ENCODE measurements around the gene THAP5.
"Not testable (repeated sequence)": the region's sequence is repeated elsewhere in the genome, so short reads cannot be mapped to it uniquely, and the experiment has no call there.

Gene THAP5

DNA sequence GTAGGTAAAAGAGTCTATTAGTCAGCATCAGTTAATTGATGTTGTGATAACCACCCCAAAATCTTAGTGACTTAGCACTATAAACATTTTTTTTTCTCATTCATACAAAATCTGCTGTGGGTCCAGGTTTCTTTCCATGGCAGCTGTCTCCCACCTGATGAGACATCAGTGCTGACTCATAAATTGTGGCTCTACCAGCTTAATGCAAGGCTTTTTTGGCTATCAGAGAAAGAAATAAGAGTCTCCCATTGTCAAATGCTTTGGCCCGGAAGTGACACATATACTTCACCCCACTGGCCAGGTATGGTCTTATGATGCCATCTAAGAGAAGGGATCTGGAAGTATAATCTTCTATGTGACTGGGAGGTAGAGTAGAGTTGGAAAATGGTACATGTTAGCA, 14.7 kb upstream of the THAP5 start:
- DNase-seq (ENCODE audit: low spot score): no peak

DNA sequence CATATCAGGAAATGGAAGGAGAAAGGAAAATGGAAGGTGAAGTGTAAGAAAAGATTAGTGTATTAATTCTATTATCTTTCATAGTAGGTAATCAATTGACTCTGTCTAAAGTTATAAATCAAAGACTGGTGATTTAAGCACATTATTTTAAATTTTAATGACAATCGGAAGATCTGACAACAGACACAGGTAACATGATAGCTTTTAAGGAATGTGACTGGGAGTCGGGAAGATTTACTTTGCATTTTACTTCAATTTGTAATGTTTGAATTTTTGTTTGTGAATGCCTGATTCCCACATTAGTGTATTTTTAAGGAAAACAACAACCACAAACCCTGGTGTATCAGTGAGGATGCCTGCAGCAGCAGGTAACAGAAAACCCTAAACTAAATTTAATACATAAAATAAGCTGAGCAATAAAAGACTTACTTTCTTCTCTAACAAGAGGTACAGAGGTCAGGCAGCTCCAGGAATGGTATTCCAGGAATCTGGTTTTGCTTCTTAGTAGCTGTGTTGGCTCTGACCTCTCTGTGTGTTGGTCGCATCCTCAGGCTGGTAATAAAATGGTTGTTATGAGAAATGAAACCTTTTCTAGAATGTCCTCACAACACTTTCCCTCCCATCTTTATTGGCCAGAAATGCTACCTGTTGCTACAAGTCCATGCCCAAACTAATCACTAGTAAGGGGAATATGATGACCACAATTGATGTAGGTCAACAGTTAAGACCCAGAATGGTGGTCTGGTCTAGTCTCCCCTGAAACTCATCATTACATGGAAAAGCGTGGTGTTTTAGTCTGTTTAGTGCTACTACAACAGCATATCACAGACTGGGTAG, 12.4 kb upstream of the THAP5 start:
- no peak for DNase-seq (ENCODE audit: low spot score)

DNA sequence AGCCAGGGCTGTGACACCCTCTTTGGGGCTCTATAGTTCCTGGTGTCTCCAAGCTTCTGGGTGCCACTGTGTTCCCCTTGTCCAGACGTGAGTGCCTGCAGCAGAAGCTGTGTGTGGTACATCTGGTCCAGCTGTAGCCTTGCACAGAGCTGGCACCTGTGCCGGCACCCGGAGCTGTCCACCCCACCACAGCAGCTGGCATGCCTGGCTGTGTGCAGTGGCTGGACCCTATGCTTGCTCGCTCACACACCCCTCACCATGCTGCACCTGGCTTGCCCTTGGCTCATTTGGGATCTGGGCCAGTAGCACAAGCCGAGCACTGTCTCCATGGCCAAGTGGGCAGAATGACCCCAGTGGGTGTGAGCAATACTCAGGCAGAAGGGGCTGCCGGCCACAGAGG, 10.8 kb upstream of the THAP5 start:
- no peak for DNase-seq (ENCODE audit: low spot score)

- DNase-seq (ENCODE audit: low spot score): no peak
Observed at GRCh38 chr7:108578937-108579336, 9.4 kb upstream of the THAP5 start.

- DNase-seq (ENCODE audit: low spot score): no peak
Observed at GRCh38 chr7:108576116-108576515, 6.6 kb upstream of the THAP5 start.

GRCh38 chr7:108575156-108575555, 5.7 kb upstream of the THAP5 start:
- DNase-seq (ENCODE audit: low spot score): no peak

DNA sequence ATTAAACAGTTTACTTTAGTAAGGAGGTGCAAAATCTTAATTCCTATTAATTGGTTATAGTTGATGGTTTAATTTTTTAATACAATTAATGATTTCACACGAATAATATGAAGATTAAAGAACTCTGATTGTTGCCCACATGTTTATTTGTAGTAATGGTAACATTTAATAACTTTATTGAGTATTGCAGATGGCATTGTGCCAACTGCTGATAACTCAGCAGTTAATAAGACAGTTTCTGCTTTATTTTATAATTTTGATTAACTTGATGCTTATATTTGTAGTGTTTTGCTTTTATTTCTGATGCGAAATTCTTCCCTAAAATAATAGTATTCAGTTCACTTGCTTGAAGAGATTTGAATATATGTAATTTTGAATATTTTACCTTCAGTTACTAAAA, 3.0 kb upstream of the THAP5 start:
- no peak for DNase-seq (ENCODE audit: low spot score)

DNA sequence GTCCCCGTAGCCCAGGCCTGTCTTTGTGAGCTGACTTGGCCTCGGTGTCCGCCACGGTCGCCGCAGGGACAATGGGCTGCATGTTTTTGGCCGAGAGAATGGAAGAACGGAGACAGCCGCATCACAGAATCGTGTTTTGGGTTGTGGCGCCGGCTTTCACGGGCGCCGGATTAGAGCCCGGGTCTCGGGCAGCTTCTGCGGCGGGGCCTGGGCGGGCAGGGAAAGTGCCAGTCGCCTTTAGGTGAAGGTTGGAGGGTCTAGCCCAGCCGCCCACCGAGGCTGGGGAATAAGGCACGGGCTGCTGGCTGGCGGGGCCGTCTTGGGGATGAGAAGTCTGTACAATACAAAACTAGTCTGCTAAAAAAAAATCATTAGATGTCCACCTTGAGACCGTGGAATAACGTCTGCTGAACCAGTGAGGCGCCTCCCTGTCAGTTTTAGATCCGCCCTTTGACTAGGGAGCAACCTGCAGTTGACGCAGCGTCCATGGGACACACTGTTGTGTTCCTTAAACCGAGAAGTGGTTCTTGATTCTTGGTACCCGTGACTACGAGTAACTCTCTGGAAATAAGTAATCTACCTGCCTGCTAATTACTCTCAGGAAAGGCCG, 745 bp upstream of the THAP5 start:
- DNase-seq (ENCODE audit: low spot score): peak; percentile 46

DNA sequence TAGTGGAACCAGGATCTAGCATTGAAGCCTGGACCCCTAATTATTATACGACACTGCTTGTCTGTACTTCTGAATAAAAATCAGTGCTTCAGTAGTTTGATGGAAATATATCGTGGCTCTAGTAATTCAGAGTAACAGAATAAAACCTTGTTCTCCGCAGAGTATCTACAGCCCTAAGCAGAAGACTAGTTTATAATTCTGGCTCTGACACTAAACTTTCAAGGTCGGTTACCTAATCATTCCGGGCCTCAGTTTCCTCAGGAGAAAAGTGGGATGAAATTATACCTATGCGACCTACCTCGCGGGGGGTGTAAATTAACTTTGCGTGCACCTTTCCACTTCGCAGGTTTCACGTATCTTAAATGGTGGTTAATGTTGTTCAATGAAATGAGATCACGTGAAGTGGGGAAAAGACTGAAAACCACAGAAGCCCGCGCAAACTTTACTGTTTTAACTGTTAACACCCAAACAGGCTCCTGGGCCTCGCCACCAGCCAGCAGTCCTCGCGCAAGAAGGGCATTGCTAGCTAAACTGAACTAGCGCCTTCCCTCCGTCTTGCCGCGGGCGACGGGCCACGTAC, 615 bp downstream of the THAP5 start:
- peak; percentile 3 for DNase-seq (ENCODE audit: low spot score)

GRCh38 chr7:108565987-108566386, 3.5 kb downstream of the THAP5 start:
- DNase-seq (ENCODE audit: low spot score): no peak

DNA sequence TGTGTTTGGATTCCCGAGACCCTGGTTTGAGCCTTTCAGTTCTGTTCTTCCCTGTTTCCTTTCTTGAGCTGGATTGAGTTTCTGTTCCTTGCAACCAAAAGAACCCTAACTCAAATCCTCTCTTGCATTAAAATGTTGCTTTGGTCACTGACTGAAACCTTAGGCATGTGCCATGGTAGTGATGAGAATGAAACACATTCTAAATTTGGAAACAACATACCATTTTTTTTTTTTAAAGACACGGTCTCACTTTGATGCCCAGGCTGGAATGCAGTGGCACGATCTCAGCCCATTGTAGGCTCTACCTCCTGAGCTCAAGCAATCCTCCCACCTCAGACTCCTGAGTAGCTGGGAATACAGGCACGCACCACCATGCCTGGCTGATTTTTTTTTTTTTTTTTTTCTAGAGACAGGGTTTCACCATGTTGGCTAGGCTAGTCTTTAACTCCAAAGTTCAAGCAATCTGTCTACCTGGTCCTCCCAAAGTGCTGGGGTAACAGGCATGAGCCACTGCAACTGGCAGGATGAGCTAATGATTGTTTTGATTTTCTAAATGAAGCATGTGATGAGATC, 8.4 kb downstream of the THAP5 start:
- DNase-seq (ENCODE audit: low spot score): no peak

GRCh38 chr7:108559253-108559652, 10.3 kb downstream of the THAP5 start:
- DNase-seq (ENCODE audit: low spot score): no peak

DNA sequence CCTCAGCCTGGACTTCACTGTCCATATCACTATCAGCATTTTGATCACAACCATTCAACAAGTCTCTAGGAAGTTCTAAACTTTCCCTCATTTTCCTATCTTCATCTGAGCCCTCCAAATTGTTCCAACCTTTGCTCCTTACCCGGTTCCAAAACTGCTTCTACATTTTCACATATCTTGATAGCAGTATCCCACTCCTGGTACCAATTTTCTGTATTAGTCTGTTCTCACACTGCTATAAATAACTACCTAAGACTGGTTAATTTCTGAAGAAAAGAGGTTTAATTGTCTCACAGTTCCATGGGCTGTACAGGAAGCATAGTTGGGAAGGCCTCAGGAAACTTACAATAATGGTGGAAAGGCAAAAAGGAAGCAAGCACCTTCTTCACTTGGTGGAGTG, 11.9 kb downstream of the THAP5 start:
- no peak for DNase-seq (ENCODE audit: low spot score)

DNA sequence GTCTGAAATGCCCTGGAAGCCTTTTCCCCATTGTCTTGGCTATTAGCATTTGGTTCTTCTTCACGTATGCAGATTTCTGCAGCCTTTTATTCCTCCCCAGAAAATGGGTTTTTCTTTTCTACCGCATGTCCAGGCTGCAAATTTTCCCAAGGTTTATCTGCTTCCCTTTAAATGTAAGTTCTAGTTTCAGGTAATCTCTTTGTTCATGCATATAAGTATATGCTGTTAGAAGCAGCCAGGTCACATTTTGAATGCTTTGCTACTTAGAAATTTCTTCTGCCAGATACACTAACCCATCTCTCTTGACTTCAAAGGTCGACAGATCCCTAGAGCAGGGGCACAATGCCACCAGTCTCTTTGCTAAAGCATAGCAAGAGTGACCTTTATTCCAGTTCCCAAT, 12.3 kb downstream of the THAP5 start:
- no peak for DNase-seq (ENCODE audit: low spot score)

GRCh38 chr7:108556665-108557064, 12.8 kb downstream of the THAP5 start:
- not testable (repeated sequence) for DNase-seq (ENCODE audit: low spot score)

- DNase-seq (ENCODE audit: low spot score): not testable (repeated sequence)
Observed at GRCh38 chr7:108548141-108548896, 21.2 kb downstream of the THAP5 start.

DNA sequence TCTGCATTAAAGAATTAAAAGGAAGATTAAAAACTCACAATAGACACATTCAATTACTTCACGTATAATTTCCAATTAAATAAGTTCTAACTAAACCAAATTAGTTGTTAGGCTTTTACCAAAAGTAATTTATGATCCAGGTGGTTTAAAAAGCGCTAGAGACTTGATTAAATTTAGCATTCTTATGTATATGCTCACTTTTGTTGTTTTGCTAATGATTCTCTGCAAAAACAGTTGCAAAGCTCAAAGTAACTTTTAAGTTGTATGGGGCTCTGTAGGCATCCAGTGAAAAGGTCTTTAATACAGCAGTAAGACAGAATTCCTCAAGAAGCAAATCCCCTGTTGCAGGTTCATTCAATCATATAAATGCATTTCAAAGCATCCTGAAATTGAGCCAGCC, 28.0 kb downstream of the THAP5 start:
- no peak for DNase-seq (ENCODE audit: low spot score)

DNA sequence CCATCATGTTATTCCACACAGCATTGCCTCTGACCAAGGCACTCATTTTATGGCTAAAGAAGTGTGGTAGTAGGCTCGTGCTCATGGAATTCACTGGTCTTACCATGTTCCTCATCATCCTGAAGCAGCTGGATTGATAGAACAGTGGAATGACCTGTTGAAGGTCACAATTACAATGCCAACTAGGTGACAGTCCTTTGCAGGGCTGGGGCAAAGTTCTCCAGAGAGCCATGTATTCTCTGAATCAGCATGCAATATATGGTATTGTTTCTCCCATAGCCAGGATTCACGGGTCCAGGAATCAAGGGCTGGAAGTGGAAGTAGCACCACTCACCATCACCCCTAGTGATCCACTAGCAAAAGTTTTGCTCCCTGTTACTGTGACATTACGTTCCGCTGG, 30.8 kb downstream of the THAP5 start:
- DNase-seq (ENCODE audit: low spot score): not testable (repeated sequence)

DNA sequence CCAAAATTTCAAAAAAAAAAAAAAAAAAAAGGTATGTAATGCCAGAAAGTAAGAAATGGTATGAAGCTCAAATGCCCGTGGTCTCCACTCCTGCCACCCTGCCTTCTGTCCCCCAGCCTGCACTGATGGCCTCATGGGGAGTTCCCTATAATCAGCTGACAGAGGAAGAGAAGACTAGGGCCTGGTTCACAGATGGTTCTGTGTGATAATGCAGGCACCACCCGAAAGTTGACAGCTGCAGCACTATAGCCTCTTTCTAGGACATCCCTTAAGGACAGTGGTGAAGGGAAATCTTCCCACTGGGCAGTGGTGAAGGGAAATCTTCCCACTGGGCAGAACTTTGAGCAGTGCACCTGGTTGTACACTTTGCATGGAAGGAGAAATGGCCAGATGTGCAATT, 31.3 kb downstream of the THAP5 start:
- DNase-seq (ENCODE audit: low spot score): not testable (repeated sequence)

- no peak for DNase-seq (ENCODE audit: low spot score)
Observed at GRCh38 chr7:108537229-108537628, 32.3 kb downstream of the THAP5 start.

DNA sequence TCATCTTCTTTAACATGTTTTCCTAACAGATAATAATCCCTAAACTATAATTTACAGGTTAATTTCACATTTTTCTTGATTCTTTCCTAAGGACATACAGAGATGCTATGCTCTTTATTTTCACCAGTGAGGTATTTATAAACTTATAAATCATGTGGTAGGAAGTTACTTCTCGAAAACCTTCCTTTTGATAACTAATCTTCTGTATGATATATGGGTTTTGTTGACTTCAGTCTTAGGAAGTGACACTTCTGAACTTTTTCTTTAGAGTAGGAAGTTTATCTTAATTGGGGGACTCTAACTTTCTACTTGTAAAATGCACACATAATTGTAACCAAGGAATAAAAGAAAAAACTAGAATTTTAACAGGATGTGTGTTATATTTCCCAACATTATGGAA, 33.8 kb downstream of the THAP5 start:
- DNase-seq (ENCODE audit: low spot score): no peak

DNA sequence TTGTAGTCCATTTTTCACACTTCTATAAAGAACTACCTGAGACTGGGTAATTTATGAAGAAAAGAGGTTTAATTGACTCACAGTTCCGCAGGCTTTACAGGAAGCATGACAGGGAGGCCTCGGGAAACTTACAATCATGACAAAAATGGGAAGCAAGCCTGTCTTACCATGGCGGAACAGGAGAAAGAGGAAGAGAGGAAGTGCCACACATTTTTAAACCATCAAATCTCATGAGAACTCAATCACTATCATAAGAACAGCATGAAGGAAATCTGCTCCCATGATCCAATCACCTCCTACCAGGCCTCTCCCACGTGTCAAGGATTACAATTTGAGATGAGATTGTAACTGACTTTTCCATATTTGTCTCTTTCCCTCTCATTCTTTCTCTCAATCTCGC, 34.2 kb downstream of the THAP5 start:
- DNase-seq (ENCODE audit: low spot score): no peak

Measured in germinal center (tissue), 1 donor.